GM08714 (cell line): ENCODE measurements around the gene TOPBP1.
"Not testable (repeated sequence)": the region's sequence is repeated elsewhere in the genome, so short reads cannot be mapped to it uniquely, and the experiment has no call there.

ENCODE experiments used
- H3K4me3 ChIP-seq: fragments of 200-500 bp; sonication (Bioruptor generic); 2 replicates; pipeline ENCODE4 v1.5.1; 2014; ENCODE audit warnings: mild to moderate bottlenecking, low read length, inconsistent platforms
- ZNF274 ChIP-seq: IDR thresholded peaks from 2 replicates; pipeline ENCODE4 v1.6.1; 2012; ENCODE audit warnings: mild to moderate bottlenecking, low read depth, low read length

Gene TOPBP1

GRCh38 chr3:133573629-133574194 lies 88.0 kb downstream of the TOPBP1 start, which contains the start of gene CDV3:
TSS of gene CDV3 (plus strand) at chr3:133573686. CDS start at chr3:133574045, 359 bp downstream.
- H3K4me3 ChIP-seq: peak within 1 kb of the TSS; percentile 100
- no peak for TF ChIP-seq ZNF274

DNA sequence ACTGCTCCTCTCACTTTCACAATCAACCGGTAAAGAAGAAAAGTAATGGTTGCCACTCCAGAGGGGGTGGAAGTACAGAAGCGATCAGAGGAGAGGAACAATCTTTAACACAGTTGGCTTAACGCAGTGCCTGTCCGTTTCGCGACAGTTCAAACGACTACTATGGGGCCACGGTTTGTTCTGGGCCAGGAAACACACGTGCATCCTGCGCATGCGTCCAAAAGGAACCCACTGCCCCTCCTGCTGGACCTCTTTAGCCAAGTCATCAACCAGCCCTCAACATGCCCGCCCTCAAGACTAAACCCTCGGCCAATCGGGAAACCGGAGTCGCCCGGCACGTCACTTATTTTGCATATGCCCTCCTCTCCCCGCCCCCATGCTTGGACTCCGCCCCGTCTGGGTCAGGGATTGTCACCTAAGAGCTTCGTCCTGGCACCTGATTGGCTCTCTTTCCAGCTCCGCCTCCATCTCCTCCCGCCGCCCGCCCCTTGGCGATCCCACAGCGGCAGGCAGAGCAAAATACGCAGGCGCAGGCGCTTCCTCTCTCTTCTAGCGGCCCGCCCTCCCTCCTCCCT lies 88.6 kb downstream of the TOPBP1 start:
- peak overlapping the region; percentile 59; the same call in 1 of the 2 replicates for H3K4me3 ChIP-seq
- no peak for TF ChIP-seq ZNF274

- TF ChIP-seq ZNF274: no peak
- H3K4me3 ChIP-seq: peak overlapping the region; percentile 59; the same call in 1 of the 2 replicates
These were observed 89.3 kb downstream of the TOPBP1 start for GRCh38 chr3:133572158-133573053.

GRCh38 chr3:133570937-133571320 lies 90.8 kb downstream of the TOPBP1 start:
- H3K4me3 ChIP-seq: no peak overlapping the region
- no peak for TF ChIP-seq ZNF274

- TF ChIP-seq ZNF274: no peak
- H3K4me3 ChIP-seq: no peak overlapping the region
These were observed 91.4 kb downstream of the TOPBP1 start for GRCh38 chr3:133570139-133570936.

DNA sequence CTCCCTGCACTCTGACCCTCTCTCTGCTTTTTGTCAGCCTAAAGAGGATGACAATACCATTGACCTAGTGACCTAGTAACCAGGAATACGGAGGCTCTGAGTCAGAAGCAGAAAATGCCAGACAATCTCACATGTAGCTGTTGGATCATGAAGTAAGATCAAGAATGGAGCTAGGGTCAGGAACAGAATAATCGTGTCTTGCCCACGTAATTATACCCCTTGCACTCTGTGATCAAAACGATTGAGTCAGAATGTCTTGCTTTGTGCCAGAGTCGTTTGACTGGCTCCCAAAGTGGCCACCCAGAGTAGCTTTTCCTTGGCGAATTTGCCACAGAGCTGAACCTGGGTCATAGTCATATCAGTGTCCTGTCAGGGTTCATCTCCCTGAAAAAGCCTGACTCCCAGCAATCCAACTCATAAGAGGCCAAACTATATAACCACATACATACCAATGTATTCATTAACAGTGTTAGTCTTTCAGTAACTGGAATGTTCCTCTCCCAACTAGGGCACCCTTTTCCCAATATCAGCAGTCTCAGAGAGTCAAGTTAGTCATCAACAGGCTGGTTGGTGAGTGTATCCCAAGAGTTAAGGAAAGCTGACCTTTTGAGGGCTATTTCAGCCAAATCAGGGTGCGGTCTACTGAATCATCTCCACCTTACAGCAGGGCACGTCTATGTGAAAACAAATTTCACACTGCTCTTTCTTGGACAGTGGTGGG lies 93.3 kb downstream of the TOPBP1 start:
- TF ChIP-seq ZNF274: no peak
- no peak overlapping the region for H3K4me3 ChIP-seq

DNA sequence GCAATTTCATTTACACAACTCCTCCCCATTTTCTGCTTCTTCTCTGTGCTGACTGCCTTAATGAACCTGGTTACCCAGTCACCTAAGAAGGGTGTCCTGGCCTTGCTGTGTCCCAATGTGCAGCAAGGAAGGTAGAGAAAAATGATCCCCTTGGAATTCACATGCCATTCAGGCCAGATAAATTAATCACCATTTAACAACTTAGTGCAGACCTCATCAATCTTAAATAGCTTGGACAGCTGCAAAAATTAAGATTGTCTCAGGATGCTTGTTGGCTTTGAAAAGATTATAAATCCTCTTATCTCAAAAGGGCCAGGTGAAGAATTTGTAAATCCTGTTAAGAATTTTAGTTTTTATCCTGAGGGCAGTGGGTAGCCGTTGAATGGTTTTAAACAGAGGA lies 97.9 kb downstream of the TOPBP1 start:
- H3K4me3 ChIP-seq: no peak overlapping the region
- no peak for TF ChIP-seq ZNF274

DNA sequence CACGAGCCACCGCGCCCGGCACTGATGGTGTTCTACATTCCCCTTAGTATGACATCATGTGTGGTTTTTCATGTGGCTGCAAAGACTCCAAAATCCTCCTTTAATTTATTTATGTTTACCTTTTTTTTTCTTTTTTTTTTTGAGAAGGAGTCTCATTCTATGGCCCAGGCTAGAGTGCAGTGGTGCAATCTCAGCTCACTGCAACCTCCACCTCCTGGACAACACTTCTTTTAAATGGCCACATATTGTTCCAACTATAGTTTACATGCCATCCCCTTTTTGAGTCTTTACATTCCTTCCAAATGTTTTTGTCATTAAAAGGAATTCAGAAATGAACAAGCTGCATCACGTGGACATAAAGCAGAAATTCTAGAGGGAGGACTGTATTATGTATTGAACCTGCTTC lies 98.6 kb downstream of the TOPBP1 start:
- no peak overlapping the region for H3K4me3 ChIP-seq
- TF ChIP-seq ZNF274: no peak

- no peak overlapping the region for H3K4me3 ChIP-seq
- no peak for TF ChIP-seq ZNF274
These were observed 99.4 kb downstream of the TOPBP1 start for GRCh38 chr3:133562376-133562775.

- H3K4me3 ChIP-seq: no peak overlapping the region
- TF ChIP-seq ZNF274: no peak
These were observed 100.1 kb downstream of the TOPBP1 start for GRCh38 chr3:133561679-133562078.

- H3K4me3 ChIP-seq: not testable (repeated sequence)
These were observed 110.2 kb downstream of the TOPBP1 start for GRCh38 chr3:133551589-133551988.
